PFSK-1 (cell line): ENCODE measurements around the gene OR52K1.

ENCODE experiments used
- FOXP2 ChIP-seq: optimal IDR thresholded peaks from 2 replicates; pipeline ENCODE3; 2011; ENCODE audit warnings: borderline replicate concordance, control low read depth, inconsistent platforms; ENCODE audit not compliant: insufficient read depth; ENCODE audit errors: extremely low read length, extremely low read depth
- POLR2AphosphoS5 ChIP-seq: IDR thresholded peaks from 2 replicates; pipeline ENCODE4 v1.6.1; 2012; ENCODE audit warnings: low read depth, mild to moderate bottlenecking, control low read depth, low read length, moderate library complexity
- REST ChIP-seq, 2 experiments: IDR thresholded peaks; 2 replicates each; pipeline versions ENCODE4 v1.6.1 to v1.8.0; 2011 to 2012; ENCODE audit warnings: low read depth in 2 of 2, low read length in 2 of 2, control low read depth in 1 of 2, inconsistent platforms in 1 of 2, mild to moderate bottlenecking in 1 of 2, moderate library complexity in 1 of 2; ENCODE audit not compliant: insufficient read depth in 1 of 2
- SIN3A ChIP-seq: IDR thresholded peaks from 2 replicates; pipeline ENCODE4 v1.6.1; 2012; ENCODE audit warnings: mild to moderate bottlenecking, low read length, moderate library complexity, borderline replicate concordance; ENCODE audit not compliant: insufficient read depth
- TAF1 ChIP-seq: IDR thresholded peaks from 2 replicates; pipeline ENCODE4 v1.6.1; 2012; ENCODE audit warnings: low read length, control low read depth, borderline replicate concordance; ENCODE audit not compliant: insufficient read depth

- TF ChIP-seq REST (IDR thresholded peaks at IDR 0.05; ENCODE audit: insufficient read depth in 1 of 2, low read depth in 2 of 2, low read length in 2 of 2) (no peak), SIN3A (no peak), FOXP2 (no peak), POLR2AphosphoS5 (no peak), TAF1 (no peak)
Observed at GRCh38 chr11:4464216-4465159, 18.0 kb upstream of the OR52K1 start.
